HG03139 (cell line): ENCODE results near the gene NCOA6.

Experiments
- ATAC-seq: cut with Tn5 transposase; IDR thresholded peaks from one replicate; pipeline ENCODE4 v1.9.1; 2021; ENCODE audit not compliant: unreplicated experiment

Gene NCOA6

GRCh38 chr20:34706912-34707784 is 118.3 kb downstream of the NCOA6 start:
- no peak for ATAC-seq

- ATAC-seq: no peak
These were observed 119.1 kb downstream of the NCOA6 start for GRCh38 chr20:34706302-34706875.

GRCh38 chr20:34705397-34706301 is 119.8 kb downstream of the NCOA6 start:
- no peak for ATAC-seq

GRCh38 chr20:34705008-34705396 is 120.4 kb downstream of the NCOA6 start:
- no peak for ATAC-seq

GRCh38 chr20:34704177-34705007 is 121.1 kb downstream of the NCOA6 start, which contains the start of gene TP53INP2:
TP53INP2 (plus strand) TSS chr20:34704344; CDS start chr20:34708740, 4,396 bp downstream.
- ATAC-seq: peak; percentile 39

GRCh38 chr20:34703424-34704176 is 121.9 kb downstream of the NCOA6 start:
- ATAC-seq: no peak

- ATAC-seq: no peak
These were observed 122.4 kb downstream of the NCOA6 start for GRCh38 chr20:34703061-34703423.

GRCh38 chr20:34701405-34702085 is 123.9 kb downstream of the NCOA6 start:
- ATAC-seq: no peak

- no peak for ATAC-seq
These were observed 132.0 kb downstream of the NCOA6 start for GRCh38 chr20:34693414-34693813.

GRCh38 chr20:34691838-34692237 is 133.6 kb downstream of the NCOA6 start:
- no peak for ATAC-seq

GRCh38 chr20:34689486-34689885 is 136.0 kb downstream of the NCOA6 start:
- no peak for ATAC-seq

GRCh38 chr20:34683667-34684066 is 141.8 kb downstream of the NCOA6 start:
- ATAC-seq: no peak

GRCh38 chr20:34680586-34681175 is 144.8 kb downstream of the NCOA6 start:
- no peak for ATAC-seq

- ATAC-seq: peak; percentile 96
These were observed 148.6 kb downstream of the NCOA6 start, which contains the start of gene PIGU for GRCh38 chr20:34676642-34677373. PIGU (minus strand) TSS chr20:34677092; CDS start chr20:34677085, 7 bp downstream.

GRCh38 chr20:34675993-34676641 is 149.3 kb downstream of the NCOA6 start:
- no peak for ATAC-seq

GRCh38 chr20:34675561-34675960 is 149.9 kb downstream of the NCOA6 start:
- no peak for ATAC-seq

- no peak for ATAC-seq
These were observed 152.0 kb downstream of the NCOA6 start for GRCh38 chr20:34673412-34673811.

- ATAC-seq: no peak
These were observed 156.4 kb downstream of the NCOA6 start for GRCh38 chr20:34669094-34669493.
